Right ventricle myocardium superior (tissue), 1 donor: ENCODE data around the gene PPA1. TPM values are rescaled to one million over a fixed set of nuclear protein-coding genes. Genes with fewer than 3 reads are reported as not detected.

Experiments used
- ATAC-seq: fragments of 200-7000 bp; cut with Tn5 transposase; one replicate; pipeline ENCODE4 v1.9.1; 2020; ENCODE audit warnings: mild to moderate bottlenecking; ENCODE audit not compliant: poor library complexity
- DNase-seq: peaks from one replicate; pipeline ENCODE4 v3.0.0-alpha.2; 2020
- intact Hi-C: fragments of 100-400 bp; cut with DNase I; formaldehyde crosslinking; loops from one replicate; pipeline ENCODE4 v1.11.2; 2022
- total RNA-seq: library from RNA; stranded (reverse); fragmentation: NEBNext Ultra II Directional; extraction: Animal tissue kit (Norgen Biotek cat#: 25700); gene quantifications from one replicate; pipeline ENCODE4 v1.2.1, GENCODE V29; 2021
- donor health status: DM: no; HTN: yes; CAD: no; lungs with severe emphysema.

The PPA1 gene
- total RNA-seq, 1 donor from 2014 or later = 96.6 TPM

- ATAC-seq (no peak), DNase-seq (no peak)
- intact Hi-C loops = no loop called here
Observed at GRCh38 chr10:70155255-70155838, 77.9 kb downstream of the PPA1 start.

Other genes with a start within 250 kb of the PPA1 start
- 13.2 TPM for gene MACROH2A2, start 180.6 kb downstream of the PPA1 start, total RNA-seq
- gene AIFM2, start 100.6 kb downstream of the PPA1 start, total RNA-seq = 20.2 TPM
- gene TYSND1, start 86.7 kb downstream of the PPA1 start, total RNA-seq = 5.9 TPM
- 72.7 TPM for gene SAR1A, start 62.9 kb downstream of the PPA1 start, total RNA-seq
- gene NPFFR1, start 50.6 kb upstream of the PPA1 start, total RNA-seq = 0.03 TPM
- 59.9 TPM for gene LRRC20, start 149.2 kb upstream of the PPA1 start, total RNA-seq
- gene EIF4EBP2, start 170.7 kb upstream of the PPA1 start, total RNA-seq = 92.7 TPM
- not detected for gene NODAL, start 208.3 kb upstream of the PPA1 start, total RNA-seq
- gene PALD1, start 245.3 kb upstream of the PPA1 start, total RNA-seq = 4.6 TPM